GM19324 (cell line): ENCODE data around the gene RPL28.
A peak's percentile ranks its signal among the peaks of the same experiment; 100 is the strongest.
"Not testable (repeated sequence)": the region's sequence is repeated elsewhere in the genome, so short reads cannot be mapped to it uniquely, and the experiment has no call there.

Source experiments
- ATAC-seq: cut with Tn5 transposase; IDR thresholded peaks from one replicate; pipeline ENCODE4 v1.9.1; 2021; ENCODE audit warnings: mild to moderate bottlenecking, moderate library complexity; ENCODE audit not compliant: unreplicated experiment, low FRiP score

RPL28 gene

DNA sequence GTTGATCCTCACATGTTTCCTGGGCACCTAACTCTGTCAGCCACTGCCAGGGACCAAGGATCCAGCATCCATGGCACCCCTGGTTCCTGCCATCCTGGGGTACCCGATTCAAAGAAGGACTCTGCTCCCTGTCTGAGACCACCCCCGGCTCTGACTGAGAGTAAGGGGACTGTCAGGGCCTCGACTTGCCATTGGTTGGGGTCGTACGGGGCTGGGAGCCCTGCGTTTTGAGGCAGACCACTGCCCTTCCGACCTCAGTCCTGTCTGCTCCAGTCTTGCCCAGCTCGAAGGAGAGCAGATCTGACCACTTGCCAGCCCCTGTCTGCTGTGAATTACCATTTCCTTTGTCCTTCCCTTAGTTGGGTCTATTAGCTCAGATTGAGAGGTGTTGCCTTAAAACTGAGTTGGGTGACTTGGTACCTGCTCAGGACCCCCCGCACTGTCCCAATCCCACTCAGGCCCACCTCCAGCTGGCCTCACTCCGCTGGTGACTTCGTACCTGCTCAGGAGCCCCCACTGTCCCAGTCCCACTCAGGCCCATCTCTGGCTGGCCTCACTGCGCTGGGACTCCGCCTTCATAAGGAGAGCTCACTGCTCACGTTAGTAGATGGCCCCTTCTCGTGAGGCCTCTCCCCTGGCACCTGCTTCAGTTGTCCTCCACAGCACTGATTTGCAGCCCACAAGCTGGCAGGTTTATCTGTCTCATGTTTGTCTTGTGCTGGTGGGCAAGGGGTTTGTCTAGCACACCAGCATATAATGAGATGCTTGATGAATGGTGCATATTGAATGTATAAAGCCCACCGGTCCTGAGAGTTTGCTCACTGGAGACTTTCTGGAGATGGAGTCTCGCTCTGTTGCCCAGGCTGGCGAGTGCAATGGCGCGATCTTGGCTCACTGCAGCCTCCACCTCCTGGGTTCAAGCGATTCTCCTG lies 3.9 kb downstream of the RPL28 start:
- ATAC-seq, result no peak

DNA sequence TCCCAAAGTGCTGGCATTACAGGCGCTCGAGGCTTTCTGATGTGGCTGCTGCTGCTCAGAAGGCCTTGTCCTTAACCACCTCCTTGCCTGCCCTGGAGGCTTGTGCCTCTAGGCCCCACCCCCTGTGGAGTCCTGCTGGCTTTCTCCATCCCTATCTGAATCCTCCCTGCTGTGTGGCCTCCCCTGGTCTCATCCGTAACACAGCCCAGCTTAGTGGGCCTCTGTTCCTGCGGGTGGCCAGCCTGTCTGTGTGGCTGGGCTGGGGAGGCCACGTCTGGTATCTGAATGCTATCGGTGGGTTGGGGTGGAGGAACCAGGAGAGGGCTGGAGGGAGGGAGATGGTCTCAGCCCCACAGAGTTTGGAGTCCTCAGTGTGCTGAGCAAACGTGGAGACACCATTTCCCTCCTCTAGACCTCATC lies 4.7 kb downstream of the RPL28 start:
- ATAC-seq, result no peak

DNA sequence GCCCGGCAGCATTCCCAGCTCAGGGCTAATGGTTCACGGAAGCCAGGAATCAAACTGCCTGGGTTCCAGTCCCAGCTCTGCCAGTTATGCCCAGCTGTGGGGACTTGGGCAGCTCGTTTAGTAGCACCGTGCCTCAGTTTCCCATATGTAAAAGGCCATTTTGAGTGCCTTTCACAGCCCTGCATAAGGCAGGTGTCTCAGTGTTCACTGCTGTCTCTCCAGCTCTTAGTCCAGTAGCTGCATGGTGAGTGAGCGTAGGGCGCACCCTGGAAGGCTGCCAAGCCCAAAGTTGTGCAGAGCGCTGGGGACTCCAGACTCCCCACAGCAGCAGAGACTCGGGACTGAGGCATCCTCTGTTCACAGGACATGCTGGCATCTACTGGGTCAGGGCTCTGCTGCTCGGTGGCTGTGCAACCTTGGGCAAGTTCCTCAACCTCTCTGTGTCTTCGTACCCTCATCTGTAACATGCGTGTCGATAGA lies 5.5 kb downstream of the RPL28 start:
- ATAC-seq, result no peak

GRCh38 chr19:55391702-55392615 lies 6.2 kb downstream of the RPL28 start:
- ATAC-seq, result no peak

DNA sequence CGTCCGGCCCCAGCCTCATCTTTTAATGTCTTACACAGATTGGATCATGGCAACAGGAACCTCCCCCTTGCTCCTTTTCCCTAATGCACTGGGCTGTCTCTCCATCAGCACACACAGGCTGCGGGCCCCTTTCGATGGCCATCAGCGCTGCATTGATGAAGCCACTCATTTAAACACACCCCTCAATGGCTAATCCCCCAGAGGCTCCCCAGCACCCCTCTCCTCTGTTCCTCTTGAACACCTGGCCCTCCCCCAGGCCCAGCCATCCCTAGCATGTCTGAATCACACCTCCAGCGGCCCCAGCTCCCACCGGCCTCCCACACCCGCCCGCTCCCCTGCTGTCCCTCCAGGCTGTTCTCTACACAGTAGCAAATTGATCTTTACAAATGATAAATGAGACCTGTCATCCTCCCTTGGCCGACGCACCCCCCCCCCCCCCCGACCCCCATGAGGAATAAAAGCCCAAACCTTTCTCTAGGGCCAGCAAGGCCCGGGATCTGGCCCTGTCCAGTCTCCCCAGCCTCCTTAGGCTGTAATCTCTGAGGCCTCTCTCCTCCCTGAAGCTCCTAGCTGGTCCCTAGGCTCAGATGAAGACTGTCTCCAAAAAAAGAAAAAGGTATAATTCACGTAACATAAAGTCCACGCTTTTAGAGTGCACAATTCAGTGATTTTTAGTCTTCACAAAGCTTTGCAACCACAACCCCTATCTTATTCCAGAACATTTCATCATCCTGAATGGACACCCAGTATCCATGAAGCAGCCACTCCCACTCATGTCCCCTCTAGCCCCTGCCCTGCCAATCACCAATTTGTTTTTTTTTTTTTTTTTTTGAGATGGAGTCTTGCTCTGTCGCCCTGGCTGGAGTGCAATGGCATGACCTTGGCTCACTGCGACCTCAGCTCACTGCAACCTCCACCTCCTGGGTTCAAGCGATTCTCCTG lies 7.4 kb downstream of the RPL28 start:
- no peak for ATAC-seq

GRCh38 chr19:55398200-55398925 lies 12.6 kb downstream of the RPL28 start:
- no peak for ATAC-seq

DNA sequence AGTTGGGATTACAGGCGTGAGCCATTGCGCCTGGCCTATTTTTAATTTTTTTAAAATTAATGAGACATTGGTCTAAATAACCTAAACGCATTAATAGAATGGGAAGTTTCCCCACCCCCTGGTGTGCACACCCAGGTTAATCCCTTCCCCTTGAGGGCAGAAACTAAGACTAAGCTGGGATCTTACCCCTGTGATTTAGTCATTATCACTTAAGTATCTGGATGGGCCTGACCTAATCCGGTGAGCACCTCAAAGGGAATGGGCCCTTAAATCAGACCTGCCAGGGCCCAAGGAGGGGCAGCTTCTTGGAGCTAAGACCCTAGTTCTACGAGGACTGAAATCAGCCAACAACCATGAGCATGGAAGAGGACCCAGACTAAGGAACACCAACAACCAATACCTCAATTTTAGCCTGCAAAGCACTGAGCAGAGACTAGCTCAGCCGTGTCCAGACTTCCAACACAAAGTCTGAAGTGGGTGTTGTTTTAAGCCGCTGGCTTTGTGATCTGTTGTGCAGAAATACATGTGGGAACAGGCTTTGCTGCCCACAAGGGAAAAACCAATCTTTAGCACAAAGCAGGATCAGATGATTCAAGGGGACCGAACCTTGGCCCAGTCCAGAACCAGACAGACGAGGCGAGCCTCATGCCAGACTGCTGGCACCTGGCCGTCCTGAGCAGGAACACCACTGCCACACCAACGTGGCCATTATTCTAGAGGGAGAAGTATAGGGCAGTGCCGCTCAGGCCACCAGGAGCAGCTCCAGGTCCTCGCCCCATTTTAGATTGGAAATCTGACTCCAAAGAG lies 14.8 kb downstream of the RPL28 start:
- no peak for ATAC-seq

GRCh38 chr19:55401390-55401789 lies 15.7 kb downstream of the RPL28 start:
- not testable (repeated sequence) for ATAC-seq

GRCh38 chr19:55402509-55402908 lies 16.8 kb downstream of the RPL28 start:
- no peak for ATAC-seq

DNA sequence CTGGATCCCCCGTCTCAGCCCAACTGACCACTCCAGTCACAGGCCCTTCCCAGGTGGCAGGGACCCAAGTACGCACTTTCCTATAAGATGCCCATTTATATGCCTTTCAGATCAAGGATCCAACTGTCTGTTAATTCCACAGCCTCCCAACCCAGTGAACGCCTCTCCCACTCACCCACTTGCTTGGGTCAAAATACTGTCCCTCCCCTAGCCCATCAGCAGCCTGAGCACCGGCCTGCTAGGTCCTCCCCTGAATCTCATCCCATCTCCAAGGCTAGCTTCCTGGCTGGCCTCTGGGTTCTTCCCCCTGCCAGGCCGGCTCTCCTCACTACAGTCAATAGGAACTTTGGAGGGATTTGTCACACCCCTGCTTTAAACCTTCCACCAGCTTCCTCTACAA lies 19.9 kb downstream of the RPL28 start:
- ATAC-seq, result no peak

DNA sequence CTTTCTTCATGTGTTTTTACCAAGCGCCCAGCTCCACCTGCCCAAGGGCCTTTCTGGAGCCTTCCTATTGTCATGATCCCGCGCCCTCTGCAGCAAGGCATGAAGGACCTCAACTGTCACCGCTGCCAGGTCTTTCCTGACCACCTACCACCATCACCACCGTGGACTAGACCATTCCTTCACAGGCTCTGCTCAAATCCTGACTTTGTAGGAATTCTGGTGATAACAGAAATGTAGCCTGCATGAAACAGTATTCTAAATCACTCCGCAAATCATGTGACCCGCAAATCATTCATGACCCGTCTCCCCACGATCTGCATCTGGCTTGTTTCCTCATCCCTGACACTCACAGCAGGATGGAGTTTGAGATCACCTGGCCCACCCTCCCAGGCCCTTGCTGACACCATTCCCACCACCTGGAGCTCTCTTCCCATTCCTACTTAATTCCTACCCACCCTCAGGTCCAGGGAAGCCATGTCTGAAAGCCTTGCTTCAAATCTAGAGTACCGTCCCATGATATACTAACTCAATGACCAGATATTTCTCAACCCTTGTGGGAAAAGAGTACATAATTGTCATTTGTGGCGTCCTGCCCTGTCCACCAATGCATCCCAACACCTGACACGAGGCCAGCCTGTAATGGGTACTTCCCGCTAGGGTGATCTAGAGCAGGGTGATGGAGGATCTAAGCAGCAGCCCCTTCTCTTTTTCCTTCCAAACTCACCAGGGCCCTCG lies 20.5 kb downstream of the RPL28 start:
- no peak for ATAC-seq

DNA sequence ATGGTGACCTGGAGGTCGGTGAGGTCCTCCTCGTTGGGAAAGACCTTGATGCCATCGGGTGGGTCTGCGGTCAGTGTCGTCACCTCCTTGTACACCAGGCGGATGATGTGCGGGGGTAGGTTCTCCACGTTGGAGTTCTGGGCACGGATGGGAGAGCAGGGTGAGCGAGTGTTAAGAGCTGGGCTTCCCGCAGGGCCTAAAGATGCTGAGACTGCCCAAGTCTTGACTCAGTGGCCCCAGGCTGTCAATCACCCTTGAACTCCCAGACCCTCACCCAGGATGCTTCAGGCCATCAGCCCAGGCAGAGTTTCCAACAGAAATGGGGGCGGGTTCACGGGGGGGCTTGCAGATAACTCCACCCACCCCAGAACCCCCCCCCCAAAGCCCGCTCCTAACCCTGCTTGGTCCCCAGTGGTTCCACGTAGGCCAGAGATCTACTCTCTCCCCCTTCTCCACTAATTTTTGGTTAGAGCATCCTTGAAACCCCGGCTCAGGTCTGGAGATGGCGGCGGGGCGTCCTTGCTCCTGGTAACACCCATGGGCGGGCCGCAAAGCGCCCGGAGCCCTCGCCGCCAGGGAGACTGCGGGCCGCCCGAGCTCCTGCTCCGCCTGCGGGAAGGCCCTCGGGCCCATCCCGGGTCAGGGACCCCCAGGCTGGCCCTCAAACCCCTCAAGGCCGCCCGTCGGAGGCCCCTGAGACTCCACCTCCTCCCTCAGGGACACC lies 21.3 kb downstream of the RPL28 start:
- no peak for ATAC-seq

DNA sequence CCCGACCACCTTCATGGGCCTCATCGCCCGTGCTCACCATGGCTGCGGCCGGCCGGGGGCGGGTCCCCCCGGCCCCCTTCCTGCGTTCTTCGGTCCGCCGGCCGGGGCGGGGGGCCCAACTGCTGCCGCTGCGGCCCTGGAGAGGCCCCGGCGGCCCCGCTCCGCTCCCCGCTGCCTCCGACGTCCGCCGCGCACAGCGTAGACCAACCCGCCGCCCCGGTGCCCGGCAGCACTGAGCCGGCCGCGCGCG lies 21.7 kb downstream of the RPL28 start, which contains the start of gene UBE2S:
Gene UBE2S, minus strand, starts transcription at position 239 of the 250 bp plus-strand sequence. Its CDS starts 199 bp downstream, at position 40.
- not testable (repeated sequence) for ATAC-seq

DNA sequence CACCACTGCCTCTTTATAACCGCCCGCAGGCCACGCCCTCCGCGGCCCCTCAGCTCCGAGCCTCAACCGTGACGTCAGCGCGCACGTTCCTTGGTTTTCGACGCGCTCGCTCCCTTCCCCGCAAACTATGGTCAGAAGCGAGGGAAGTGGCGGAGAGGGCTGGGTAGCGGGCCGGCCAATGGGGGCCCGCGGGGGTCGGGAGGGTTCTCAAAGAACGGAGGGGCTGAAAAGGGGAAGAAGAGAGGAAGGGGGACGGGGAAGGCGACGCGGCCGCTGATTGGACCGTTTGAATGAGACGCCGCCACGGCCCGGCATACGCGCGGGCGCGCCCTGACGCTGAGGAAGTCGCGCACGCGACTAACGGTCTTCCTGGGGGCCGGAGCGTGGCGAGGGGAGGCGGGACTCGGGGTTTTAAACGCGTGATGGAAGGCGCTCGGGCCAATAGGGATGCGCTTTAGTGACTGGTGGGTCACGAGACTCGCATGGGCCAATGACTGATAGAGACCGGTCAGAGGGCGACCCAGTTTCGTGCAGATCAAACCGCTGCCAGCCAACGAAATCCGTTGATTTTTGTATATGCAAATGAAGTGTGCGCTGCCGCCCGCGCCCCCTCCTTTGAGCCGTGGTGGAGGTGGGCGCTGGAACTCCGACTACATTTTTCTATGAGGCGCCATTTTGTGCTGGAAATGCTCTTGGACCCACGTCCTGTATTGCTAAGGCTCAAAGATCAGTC lies 22.2 kb downstream of the RPL28 start:
- peak; percentile 87 for ATAC-seq

DNA sequence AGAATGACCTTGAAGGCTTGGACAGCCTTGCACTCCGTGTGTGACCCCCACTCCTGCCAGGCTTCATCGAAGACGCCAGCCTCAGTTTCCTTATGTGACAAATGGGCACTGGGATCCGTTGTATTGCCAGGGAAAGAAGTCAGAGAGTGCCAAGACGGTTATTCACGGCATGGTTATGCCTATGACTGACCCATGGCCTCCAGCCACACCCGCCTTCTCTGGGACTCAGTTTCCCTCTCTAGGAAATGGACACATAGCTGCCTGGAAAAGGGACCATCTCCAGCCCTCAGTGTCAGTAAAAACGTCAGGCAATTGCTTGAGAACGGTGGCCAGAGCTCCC lies 22.8 kb downstream of the RPL28 start:
- no peak for ATAC-seq

DNA sequence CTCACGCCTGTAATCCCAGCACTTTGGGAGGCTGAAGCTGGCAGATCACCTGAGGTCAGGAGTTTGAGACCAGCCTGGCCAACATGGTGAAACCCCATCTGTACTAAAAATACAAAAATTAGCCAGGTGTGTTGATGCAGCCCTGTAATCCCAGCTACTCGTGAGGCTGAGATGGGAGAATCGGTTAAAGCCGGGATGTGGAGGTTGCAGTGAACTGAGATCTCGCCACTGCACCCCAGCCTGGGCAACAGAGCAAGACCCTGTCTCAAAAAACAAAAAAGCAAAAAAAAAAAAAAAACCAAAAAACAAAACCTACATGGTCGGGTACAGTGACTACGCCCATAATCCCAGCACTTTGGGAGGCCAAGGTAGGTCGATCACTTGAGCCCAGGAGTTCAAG lies 23.4 kb downstream of the RPL28 start:
- ATAC-seq, result not testable (repeated sequence)

- no peak for ATAC-seq
Measured at GRCh38 chr19:55410168-55410567, 24.4 kb downstream of the RPL28 start.
